A549 treated with AZD9567 at 1 μM for 4 hours (cell line): ENCODE results near the gene ZNF420. TPM values are rescaled to one million over a fixed set of nuclear protein-coding genes. Genes with fewer than 3 reads are reported as not detected.

Experiments used
- total RNA-seq: library from RNA; stranded (reverse); fragments of 200-300 nt; extraction: Qiagen RNA extraction; gene quantifications from 5 replicates; pipeline ENCODE4 v1.2.3, GENCODE V29; 2022; ENCODE audit not compliant: insufficient read depth

Gene ZNF420
- total RNA-seq: 4.2 to 6.4 TPM (median 4.6 TPM) in 5 replicates

DNA sequence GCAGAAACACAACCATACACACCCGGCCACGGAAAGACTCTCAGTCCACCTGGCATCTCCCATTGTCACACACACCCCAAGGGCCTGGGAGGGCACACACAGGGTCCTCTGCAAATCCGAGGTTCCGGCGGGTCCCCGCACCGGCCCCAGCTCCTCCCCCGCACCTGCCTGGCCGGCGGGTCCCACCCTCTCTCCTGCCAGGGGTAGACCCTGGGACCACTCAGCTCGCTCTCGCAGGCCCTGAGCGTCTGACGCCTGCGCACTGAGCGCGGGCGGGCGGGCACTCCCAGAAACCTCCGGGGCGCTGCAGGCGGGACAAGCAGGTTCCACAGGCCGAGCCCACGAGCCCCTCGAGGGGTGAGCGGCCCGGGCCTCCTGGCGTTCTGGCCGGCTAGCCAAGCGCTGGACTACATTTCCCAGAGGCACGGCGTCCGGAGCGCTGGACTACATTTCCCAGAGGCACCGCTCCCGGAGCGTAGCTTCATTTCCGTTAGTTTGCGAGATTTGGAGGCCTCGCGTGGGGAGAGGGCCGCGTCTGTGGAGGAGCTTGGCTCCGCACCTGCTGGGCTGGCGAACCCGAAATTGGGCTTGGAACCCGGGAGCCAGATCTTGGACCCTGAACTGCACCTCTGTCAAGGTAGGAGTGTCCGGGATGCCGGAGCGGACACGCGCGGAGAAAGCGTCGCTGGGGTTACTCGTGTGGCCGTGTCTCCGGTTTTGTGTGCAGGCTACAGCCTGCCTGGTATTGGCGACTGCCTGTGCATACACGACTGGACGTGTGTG lies at the start of gene ZNF420:
TSS of gene ZNF420 (plus strand) at position 500 of the 783 bp plus-strand sequence. CDS start 10,686 bp downstream, outside the sequence.

DNA sequence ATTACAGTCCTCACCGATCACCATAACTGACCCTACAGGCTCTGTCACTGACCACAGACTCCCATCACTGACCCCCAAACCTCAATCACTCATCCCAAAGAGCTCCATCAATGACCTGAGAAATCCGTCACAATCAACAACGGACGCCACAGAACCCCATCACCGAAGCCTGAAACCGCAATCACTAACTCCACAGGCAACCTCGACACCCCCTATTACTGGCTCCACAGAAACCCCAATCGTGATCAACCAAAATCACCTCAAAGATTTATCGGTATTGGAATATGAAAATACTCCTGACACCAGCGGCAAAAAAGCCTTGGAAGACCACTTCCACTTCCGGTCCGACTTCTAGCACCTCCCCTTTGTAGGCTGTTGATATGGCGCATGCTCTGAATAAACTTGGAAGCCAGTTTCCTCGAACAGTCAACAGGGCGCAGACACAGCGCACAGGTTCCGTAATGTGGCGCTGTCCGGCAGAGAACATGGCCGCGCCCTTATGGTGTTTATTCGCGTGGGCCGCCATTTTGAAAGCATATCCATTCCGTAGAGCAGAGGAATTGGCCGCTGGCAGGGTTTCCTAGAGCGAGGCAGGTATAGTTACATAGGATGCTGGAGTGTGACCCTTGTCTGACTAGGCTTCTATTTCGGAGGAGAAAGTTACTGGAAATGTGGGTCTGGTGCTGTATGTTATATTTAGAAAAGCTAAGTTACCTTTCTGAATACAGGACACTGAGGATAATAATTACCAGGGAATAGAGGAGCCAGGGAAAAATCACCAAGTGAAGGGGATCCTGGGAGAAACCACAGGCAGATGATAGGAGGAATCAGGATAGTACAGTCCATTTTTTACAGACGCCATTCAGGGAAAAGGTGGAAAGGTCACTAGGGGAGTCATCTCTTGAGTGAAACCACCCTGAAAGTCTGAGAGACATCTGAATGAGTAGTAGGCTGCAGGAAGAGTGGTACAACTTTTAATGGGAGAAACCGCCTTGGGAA lies 94.4 kb downstream of the ZNF420 start, which contains the start of gene ZNF585A:
TSS of gene ZNF585A (minus strand) at position 328 of the 999 bp plus-strand sequence. CDS start 2,785 bp downstream, outside the sequence.

Other genes starting within 250 kb of the ZNF420 start
- 0.06 to 0.44 TPM (median 0.17 TPM) in 4 of 5 replicates, not detected in the other for gene ZNF790, start 240.0 kb upstream of the ZNF420 start, total RNA-seq
- gene ZNF345, start 227.6 kb upstream of the ZNF420 start, total RNA-seq: 0.06 to 1.0 TPM (median 0.15 TPM) in 5 replicates
- gene ZNF829, start 162.1 kb upstream of the ZNF420 start, total RNA-seq: 0.33 to 0.42 TPM (median 0.37 TPM) in 4 of 5 replicates, not detected in the other
- 0.86 to 5.1 TPM (median 1.1 TPM) in 5 replicates for gene ZNF568, start 162.1 kb upstream of the ZNF420 start, total RNA-seq
- gene ZNF585A, start 94.3 kb downstream of the ZNF420 start, total RNA-seq: 5.3 to 6.4 TPM (median 6.0 TPM) in 5 replicates
- gene ZNF585B, start 132.1 kb downstream of the ZNF420 start, total RNA-seq: 2.4 to 3.1 TPM (median 3.0 TPM) in 5 replicates
- 6.3 to 7.5 TPM (median 6.6 TPM) in 5 replicates for gene ZNF383, start 139.8 kb downstream of the ZNF420 start, total RNA-seq